ENCODE results near the gene AVP.
A peak's percentile ranks its signal among the peaks of the same experiment; 100 is the strongest.

The AVP gene

DNA sequence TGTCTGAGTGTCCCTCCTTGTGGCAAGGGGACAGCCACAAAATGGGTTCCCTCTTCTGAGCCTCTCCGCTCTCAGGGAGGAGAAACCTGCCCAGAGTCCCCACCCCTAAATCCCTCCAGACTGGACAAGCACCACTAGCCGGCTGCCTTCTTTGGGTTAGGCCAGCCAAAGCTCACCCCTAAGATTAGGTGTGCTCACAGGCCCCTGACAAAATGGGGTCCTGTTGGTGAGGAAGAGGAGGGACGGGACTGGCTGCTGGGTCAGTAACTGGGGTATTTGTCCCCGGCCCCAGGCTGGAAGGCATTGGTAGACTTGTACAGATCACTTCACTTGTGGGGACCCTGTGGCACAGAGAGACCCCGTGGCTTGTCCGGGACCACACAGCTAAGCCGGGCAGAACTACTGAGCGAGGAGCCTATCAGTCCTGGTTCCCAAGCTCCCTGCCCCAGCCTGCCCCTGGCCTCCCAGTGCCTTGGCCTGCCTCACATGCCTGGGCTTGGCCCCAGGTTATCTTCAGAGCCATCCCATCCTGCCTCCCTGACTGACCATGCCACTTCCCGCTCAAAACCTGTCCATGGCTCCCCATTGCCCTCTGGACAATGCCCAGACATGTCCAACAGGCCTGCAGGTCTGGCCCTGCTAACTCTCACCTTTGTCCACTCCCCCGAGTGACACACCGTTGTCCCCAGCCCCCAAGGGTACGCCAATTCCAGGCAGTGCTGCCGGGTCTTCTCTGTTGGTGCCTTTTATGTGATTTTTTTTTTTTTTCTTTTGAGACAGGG lies 10.5 kb upstream of the AVP start:
- H3K27me3 ChIP-seq (ENCODE audit: control insufficient read depth, insufficient read depth, low read length) = peaks cover 19% of the 10 kb centered on the region
- no peak overlapping the region for H3K4me3 ChIP-seq (ENCODE audit: low read depth, low read length)
- H3K36me3 ChIP-seq (ENCODE audit: control insufficient read depth, insufficient read depth, low read length) = no peaks in the 10 kb centered on the region
- H3K9ac ChIP-seq (ENCODE audit: low read depth, low read length) = no peak overlapping the region
- H3K9me3 ChIP-seq (ENCODE audit: control insufficient read depth, insufficient read depth, low read length) = no peaks in the 10 kb centered on the region
- H3K4me1 ChIP-seq (ENCODE audit: control insufficient read depth, insufficient read depth, low read length) = no peaks in the 10 kb centered on the region
- H3K27ac ChIP-seq (ENCODE audit: low read depth, low read length) = no peak overlapping the region

GRCh38 chr20:3093861-3094361 lies 9.4 kb upstream of the AVP start:
- H3K4me1 ChIP-seq (ENCODE audit: control insufficient read depth, insufficient read depth, low read length) = no peaks in the 10 kb centered on the region
- no peaks in the 10 kb centered on the region for H3K36me3 ChIP-seq (ENCODE audit: control insufficient read depth, insufficient read depth, low read length)
- no peaks in the 10 kb centered on the region for H3K9me3 ChIP-seq (ENCODE audit: control insufficient read depth, insufficient read depth, low read length)
- no peak overlapping the region for H3K4me3 ChIP-seq (ENCODE audit: low read depth, low read length)
- H3K27ac ChIP-seq (ENCODE audit: low read depth, low read length) = no peak overlapping the region
- H3K27me3 ChIP-seq (ENCODE audit: control insufficient read depth, insufficient read depth, low read length) = peaks cover 19% of the 10 kb centered on the region
- H3K9ac ChIP-seq (ENCODE audit: low read depth, low read length) = no peak overlapping the region

DNA sequence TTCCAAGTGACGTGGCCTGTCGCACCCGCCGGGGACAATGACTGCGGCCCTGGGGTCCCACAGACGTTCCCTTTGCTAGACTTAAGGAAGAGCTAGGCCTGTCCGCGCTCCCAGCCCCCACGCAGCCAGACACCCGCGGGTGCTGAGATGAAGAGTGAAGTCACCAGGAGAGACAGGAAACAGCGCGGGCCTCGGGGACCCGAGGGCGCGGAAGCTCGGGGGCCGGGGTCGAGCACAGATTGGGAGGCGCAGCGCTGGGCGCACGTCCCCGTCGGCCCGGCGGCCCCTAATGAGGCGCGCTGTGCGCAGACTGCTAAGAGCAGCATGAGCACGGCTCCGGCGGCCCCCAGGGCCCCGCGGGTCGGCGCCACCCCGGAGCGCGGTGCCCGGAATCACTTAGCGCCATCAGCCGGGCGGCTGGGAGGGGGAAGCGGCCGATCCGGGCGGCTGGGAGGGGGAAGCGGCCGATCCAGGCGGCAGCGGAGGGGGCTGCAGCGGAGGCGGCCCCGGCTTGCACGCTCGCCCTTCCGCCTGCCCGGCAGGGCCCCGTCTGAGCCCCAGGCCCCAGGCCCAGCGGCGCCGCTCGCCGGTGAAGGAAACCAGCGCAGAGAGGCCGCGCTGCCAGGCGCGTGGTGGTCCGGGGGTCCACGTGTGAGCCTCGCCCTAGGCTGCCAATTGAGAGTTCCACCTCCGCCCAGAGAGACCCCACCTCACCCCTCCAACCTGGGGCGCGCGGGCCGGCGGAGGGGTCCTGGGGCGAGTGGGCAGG lies 8.3 kb upstream of the AVP start:
- no peak overlapping the region for H3K27ac ChIP-seq (ENCODE audit: low read depth, low read length)
- no peaks in the 10 kb centered on the region for H3K4me1 ChIP-seq (ENCODE audit: control insufficient read depth, insufficient read depth, low read length)
- H3K4me3 ChIP-seq (ENCODE audit: low read depth, low read length) = peak overlapping the region; percentile 63
- peak overlapping the region; percentile 54; the same call in 1 of the 2 replicates for H3K9ac ChIP-seq (ENCODE audit: low read depth, low read length)
- peaks cover 19% of the 10 kb centered on the region for H3K27me3 ChIP-seq (ENCODE audit: control insufficient read depth, insufficient read depth, low read length)
- H3K9me3 ChIP-seq (ENCODE audit: control insufficient read depth, insufficient read depth, low read length) = no peaks in the 10 kb centered on the region
- no peaks in the 10 kb centered on the region for H3K36me3 ChIP-seq (ENCODE audit: control insufficient read depth, insufficient read depth, low read length)

DNA sequence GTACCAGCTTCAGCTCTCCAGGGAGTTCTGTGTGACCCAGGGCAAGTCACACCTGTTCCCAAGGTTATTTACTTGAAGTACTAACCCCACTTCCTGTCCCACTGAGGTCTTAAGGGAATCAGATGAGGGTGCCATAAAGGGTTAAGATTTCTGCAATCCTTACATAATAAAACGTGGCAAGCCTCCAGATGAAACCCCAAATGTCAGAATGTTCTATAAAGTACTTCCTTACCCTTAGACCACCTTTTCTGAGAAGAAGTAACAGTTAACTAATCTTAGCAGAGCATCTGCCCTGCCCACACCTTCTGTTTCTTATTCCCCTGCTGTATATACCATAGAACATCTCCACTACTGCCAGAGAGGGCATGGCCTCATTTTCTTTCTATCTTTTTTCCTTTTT lies 6.0 kb upstream of the AVP start:
- no peak overlapping the region for H3K4me3 ChIP-seq (ENCODE audit: low read depth, low read length)
- H3K27ac ChIP-seq (ENCODE audit: low read depth, low read length) = no peak overlapping the region
- H3K27me3 ChIP-seq (ENCODE audit: control insufficient read depth, insufficient read depth, low read length) = peaks cover 19% of the 10 kb centered on the region
- no peaks in the 10 kb centered on the region for H3K36me3 ChIP-seq (ENCODE audit: control insufficient read depth, insufficient read depth, low read length)
- H3K4me1 ChIP-seq (ENCODE audit: control insufficient read depth, insufficient read depth, low read length) = no peaks in the 10 kb centered on the region
- H3K9me3 ChIP-seq (ENCODE audit: control insufficient read depth, insufficient read depth, low read length) = no peaks in the 10 kb centered on the region
- H3K9ac ChIP-seq (ENCODE audit: low read depth, low read length) = no peak overlapping the region

GRCh38 chr20:3088031-3088430 lies 3.5 kb upstream of the AVP start:
- no peaks in the 10 kb centered on the region for H3K9me3 ChIP-seq (ENCODE audit: control insufficient read depth, insufficient read depth, low read length)
- H3K9ac ChIP-seq (ENCODE audit: low read depth, low read length) = no peak overlapping the region
- H3K4me3 ChIP-seq (ENCODE audit: low read depth, low read length) = no peak overlapping the region
- H3K27ac ChIP-seq (ENCODE audit: low read depth, low read length) = no peak overlapping the region
- peaks cover 36% of the 10 kb centered on the region for H3K27me3 ChIP-seq (ENCODE audit: control insufficient read depth, insufficient read depth, low read length)
- 0 out of 2 replicates have a peak, but pooled peaks cover 5% of the 10 kb centered on the region for H3K4me1 ChIP-seq (ENCODE audit: control insufficient read depth, insufficient read depth, low read length)
- no peaks in the 10 kb centered on the region for H3K36me3 ChIP-seq (ENCODE audit: control insufficient read depth, insufficient read depth, low read length)

GRCh38 chr20:3085571-3086072 lies 1.1 kb upstream of the AVP start:
- 0 out of 2 replicates have a peak, but pooled peaks cover 5% of the 10 kb centered on the region for H3K4me1 ChIP-seq (ENCODE audit: control insufficient read depth, insufficient read depth, low read length)
- H3K27ac ChIP-seq (ENCODE audit: low read depth, low read length) = no peak overlapping the region
- no peak overlapping the region for H3K4me3 ChIP-seq (ENCODE audit: low read depth, low read length)
- no peaks in the 10 kb centered on the region for H3K36me3 ChIP-seq (ENCODE audit: control insufficient read depth, insufficient read depth, low read length)
- peaks cover 45% of the 10 kb centered on the region for H3K27me3 ChIP-seq (ENCODE audit: control insufficient read depth, insufficient read depth, low read length)
- H3K9ac ChIP-seq (ENCODE audit: low read depth, low read length) = no peak overlapping the region
- no peaks in the 10 kb centered on the region for H3K9me3 ChIP-seq (ENCODE audit: control insufficient read depth, insufficient read depth, low read length)

DNA sequence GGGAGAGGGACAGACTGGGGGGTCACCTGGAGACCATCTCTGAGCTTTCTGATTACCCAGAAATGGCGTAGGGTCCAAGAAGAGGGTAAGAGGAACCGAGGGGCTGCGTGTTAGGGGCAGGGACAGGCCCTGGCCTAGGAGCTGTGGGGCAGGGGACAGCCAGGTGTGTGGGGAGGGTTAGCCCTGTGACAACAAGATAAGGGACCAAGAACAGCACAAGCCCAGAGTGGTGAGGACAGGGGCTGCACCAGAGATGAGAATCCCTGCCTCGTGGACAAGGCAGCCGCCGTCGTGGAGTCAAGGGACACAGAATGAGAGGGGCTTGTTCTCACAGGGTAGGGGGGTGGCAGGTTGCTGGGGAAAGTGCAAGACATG lies 449 bp upstream of the AVP start:
- peaks cover 51% of the 10 kb centered on the region for H3K27me3 ChIP-seq (ENCODE audit: control insufficient read depth, insufficient read depth, low read length)
- no peaks in the 10 kb centered on the region for H3K9me3 ChIP-seq (ENCODE audit: control insufficient read depth, insufficient read depth, low read length)
- 0 out of 2 replicates have a peak, but pooled peaks cover 5% of the 10 kb centered on the region for H3K4me1 ChIP-seq (ENCODE audit: control insufficient read depth, insufficient read depth, low read length)
- no peak overlapping the region for H3K9ac ChIP-seq (ENCODE audit: low read depth, low read length)
- no peaks in the 10 kb centered on the region for H3K36me3 ChIP-seq (ENCODE audit: control insufficient read depth, insufficient read depth, low read length)
- H3K27ac ChIP-seq (ENCODE audit: low read depth, low read length) = no peak overlapping the region
- no peak overlapping the region for H3K4me3 ChIP-seq (ENCODE audit: low read depth, low read length)

DNA sequence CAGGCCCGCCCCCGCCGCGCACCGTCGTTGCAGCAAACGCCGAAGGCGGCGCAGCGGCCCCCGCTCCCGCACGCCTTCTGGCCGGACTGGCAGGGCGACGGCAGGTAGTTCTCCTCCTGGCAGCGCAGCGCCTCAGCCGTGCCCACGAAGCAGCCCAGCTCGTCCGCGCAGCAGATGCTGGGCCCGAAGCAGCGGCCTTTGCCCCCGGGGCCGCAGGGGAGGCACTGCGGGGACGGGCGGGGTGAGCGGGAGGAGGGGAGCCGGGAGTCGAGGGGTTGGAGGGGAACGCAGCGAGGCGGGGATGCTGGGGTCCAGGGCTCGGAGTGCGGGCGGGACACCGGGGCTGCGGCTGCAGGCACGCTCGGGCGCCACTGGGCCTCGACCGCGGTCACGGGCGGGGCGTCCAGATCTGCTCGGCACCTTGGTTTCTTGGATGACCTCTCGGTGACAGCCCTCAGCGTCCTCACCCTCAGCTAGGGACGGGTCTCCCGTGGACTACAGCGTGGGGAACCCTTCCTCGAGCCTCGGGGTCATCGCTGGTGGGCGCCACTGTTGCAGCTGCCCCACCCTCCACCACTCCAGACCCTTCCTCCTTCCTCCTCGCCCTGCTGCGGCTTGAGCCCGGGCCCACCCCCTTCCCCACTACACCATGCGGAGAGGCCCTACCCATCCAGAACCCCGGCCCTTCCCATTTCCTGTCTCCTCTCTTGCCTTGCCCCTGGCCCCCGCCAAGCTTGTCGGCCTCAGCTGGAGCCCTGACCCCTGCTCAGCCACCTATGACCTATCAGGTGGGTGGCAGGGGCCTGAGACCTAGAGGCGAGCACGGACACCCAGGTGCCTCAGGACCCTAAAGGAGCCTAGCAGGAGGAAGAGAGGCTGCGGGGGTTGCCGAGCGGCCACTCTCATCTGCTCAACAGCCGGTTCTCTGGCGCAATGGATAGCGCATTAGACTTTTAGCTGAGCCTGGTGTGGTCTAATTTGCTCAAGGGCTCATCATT lies 1.3 kb downstream of the AVP start:
- Histone ChIP-seq H3K36me3 (ENCODE audit: control insufficient read depth, insufficient read depth, low read length) (no peaks in the 10 kb centered on the region), H3K27me3 (ENCODE audit: control insufficient read depth, insufficient read depth, low read length) (peaks cover 51% of the 10 kb centered on the region), H3K9ac (ENCODE audit: low read depth, low read length) (no peak overlapping the region), H3K9me3 (ENCODE audit: control insufficient read depth, insufficient read depth, low read length) (no peaks in the 10 kb centered on the region), H3K4me1 (ENCODE audit: control insufficient read depth, insufficient read depth, low read length) (0 out of 2 replicates have a peak, but pooled peaks cover 5% of the 10 kb centered on the region), H3K4me3 (ENCODE audit: low read depth, low read length) (peak overlapping the region; percentile 55), H3K27ac (ENCODE audit: low read depth, low read length) (no peak overlapping the region)

DNA sequence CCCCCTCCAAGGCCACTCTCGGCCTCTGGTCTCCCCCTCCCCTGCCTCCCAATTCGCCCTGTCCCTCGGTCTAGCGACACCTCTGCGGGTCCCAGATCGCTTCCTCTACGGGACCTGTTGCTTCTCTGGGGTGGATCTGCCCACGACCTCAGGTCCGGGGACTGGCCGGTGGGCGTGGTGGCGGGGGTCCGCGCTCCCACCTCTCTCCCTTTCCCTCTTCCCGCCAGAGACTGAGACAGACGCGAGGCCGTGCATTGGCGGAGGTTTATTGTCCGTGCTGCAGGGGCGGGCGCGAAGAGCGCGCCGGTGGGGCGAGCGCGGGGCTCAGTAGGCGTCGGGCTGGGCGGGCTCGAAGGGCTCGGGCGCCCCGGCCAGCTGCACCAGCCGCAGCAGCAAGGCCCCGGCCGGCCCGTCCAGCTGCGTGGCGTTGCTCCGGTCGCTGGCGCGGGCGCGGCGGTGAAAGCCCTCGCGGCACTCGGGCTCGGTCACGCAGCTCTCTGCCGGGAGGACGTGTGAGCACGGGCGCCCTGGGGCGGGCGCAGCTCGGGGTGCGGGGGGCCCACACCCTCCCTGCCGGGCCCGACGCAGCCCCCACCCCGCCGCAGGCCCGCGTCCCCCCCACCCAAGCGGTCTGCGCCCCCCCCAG lies 2.1 kb downstream of the AVP start:
- Histone ChIP-seq H3K36me3 (ENCODE audit: control insufficient read depth, insufficient read depth, low read length) (no peaks in the 10 kb centered on the region), H3K27me3 (ENCODE audit: control insufficient read depth, insufficient read depth, low read length) (peaks cover 51% of the 10 kb centered on the region)

DNA sequence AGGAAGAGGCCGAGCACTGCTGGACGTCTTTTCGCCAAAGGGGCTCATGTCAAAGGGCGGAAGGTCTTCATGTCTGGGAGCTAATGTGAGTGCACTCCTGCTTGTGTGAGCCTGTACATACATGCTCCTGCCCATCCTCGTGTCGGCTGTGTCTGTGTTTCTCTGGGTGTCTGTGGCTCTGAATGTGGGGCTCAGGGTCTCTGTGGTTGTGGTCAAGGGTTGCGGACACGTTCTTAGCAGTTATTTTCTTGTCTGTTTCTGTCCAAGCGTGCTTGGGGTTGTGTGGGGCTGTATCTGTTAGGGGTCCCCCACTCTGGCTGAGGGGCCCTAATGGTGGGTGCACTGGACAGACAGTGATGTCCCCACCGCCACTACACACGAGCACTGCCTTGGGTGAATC lies 2.9 kb downstream of the AVP start:
- H3K9ac ChIP-seq (ENCODE audit: low read depth, low read length) = no peak overlapping the region
- no peak overlapping the region for H3K4me3 ChIP-seq (ENCODE audit: low read depth, low read length)
- H3K9me3 ChIP-seq (ENCODE audit: control insufficient read depth, insufficient read depth, low read length) = no peaks in the 10 kb centered on the region
- H3K27ac ChIP-seq (ENCODE audit: low read depth, low read length) = no peak overlapping the region
- H3K4me1 ChIP-seq (ENCODE audit: control insufficient read depth, insufficient read depth, low read length) = 0 out of 2 replicates have a peak, but pooled peaks cover 5% of the 10 kb centered on the region
- H3K27me3 ChIP-seq (ENCODE audit: control insufficient read depth, insufficient read depth, low read length) = peaks cover 51% of the 10 kb centered on the region
- H3K36me3 ChIP-seq (ENCODE audit: control insufficient read depth, insufficient read depth, low read length) = no peaks in the 10 kb centered on the region

More for the DNA sequence above, 2.1 kb downstream of the AVP start:
- H3K27ac ChIP-seq (ENCODE audit: low read depth, low read length) = no peak overlapping the region
- no peaks in the 10 kb centered on the region for H3K9me3 ChIP-seq (ENCODE audit: control insufficient read depth, insufficient read depth, low read length)
- H3K9ac ChIP-seq (ENCODE audit: low read depth, low read length) = no peak overlapping the region
- peak overlapping the region; percentile 53; the same call in 1 of the 2 replicates for H3K4me3 ChIP-seq (ENCODE audit: low read depth, low read length)
- H3K4me1 ChIP-seq (ENCODE audit: control insufficient read depth, insufficient read depth, low read length) = 0 out of 2 replicates have a peak, but pooled peaks cover 5% of the 10 kb centered on the region
